Gastrocnemius medialis (tissue), 4 donors: ENCODE data around the gene TMEM178A.

Source experiments
- POLR2A ChIP-seq, 2 donors: fragments of 450-650 bp; IDR thresholded peaks; one replicate each; pipeline ENCODE4 v1.6.1; 2017; ENCODE audit warnings: antibody characterized with exemption in 2 of 2, mild to moderate bottlenecking in 2 of 2, moderate library complexity in 2 of 2
- TF ChIP-seq, protein P1 (sequence below), 5 experiments: fragments of 450-650 bp in 3 of 5; fragments of 200-600 bp in 2 of 5; sonication (generic) in 2 of 5; IDR thresholded peaks in 4 of 5; conservative IDR thresholded peaks in 1 of 5; 1 replicate in 4 of 5; 2 replicates in 1 of 5; pipeline ENCODE4 v1.5.1; 2016 to 2019; ENCODE audit warnings: antibody characterized with exemption in 5 of 5, mild to moderate bottlenecking in 3 of 5, moderate library complexity in 3 of 5

DNA sequence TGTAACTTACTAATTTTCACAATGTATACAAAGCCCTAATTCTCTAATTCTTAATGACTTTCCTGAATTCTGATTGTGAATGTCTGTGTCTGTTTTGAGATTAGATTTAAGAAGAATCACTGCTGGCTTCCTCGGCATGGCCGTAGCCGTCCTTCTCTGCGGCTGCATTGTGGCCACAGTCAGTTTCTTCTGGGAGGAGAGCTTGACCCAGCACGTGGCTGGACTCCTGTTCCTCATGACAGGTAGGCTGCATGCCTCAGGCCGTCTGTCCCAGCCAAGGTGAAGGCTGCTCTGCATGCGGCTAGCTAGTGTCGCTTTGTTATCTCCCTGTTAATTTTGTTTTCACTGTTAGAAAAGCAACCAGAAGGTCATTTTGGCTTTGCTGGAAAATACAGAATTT lies 41.2 kb downstream of the TMEM178A start:
- TF ChIP-seq, protein P1, sequence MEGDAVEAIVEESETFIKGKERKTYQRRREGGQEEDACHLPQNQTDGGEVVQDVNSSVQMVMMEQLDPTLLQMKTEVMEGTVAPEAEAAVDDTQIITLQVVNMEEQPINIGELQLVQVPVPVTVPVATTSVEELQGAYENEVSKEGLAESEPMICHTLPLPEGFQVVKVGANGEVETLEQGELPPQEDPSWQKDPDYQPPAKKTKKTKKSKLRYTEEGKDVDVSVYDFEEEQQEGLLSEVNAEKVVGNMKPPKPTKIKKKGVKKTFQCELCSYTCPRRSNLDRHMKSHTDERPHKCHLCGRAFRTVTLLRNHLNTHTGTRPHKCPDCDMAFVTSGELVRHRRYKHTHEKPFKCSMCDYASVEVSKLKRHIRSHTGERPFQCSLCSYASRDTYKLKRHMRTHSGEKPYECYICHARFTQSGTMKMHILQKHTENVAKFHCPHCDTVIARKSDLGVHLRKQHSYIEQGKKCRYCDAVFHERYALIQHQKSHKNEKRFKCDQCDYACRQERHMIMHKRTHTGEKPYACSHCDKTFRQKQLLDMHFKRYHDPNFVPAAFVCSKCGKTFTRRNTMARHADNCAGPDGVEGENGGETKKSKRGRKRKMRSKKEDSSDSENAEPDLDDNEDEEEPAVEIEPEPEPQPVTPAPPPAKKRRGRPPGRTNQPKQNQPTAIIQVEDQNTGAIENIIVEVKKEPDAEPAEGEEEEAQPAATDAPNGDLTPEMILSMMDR (IDR thresholded peaks at IDR 0.05 in 4 of 5, conservative IDR thresholded peaks at IDR 0.05 in 1 of 5): no peak
- no peak for TF ChIP-seq POLR2A (IDR thresholded peaks at IDR 0.05)
